OCI-LY1 (cell line): ENCODE results near the gene SFTPB.

Experiments
- H2AFZ ChIP-seq: fragments of 200-600 bp; sonication (generic), shearing (Covaris generic); 2 replicates; pipeline ENCODE4 v1.6.0; 2014; ENCODE audit warnings: antibody characterized with exemption, mild to moderate bottlenecking, low read length
- H3F3A ChIP-seq: fragments of 200-600 bp; sonication (generic), shearing (Covaris generic); 2 replicates; pipeline ENCODE4 v1.6.0; 2014; ENCODE audit warnings: mild to moderate bottlenecking, antibody characterized with exemption, low read length, moderate library complexity; ENCODE audit not compliant: insufficient read depth
- H3K27ac ChIP-seq: fragments of 200-600 bp; sonication (generic); 2 replicates; pipeline ENCODE4 v1.5.1; 2014; ENCODE audit warnings: low read length, mixed run types, mild to moderate bottlenecking, low read depth; ENCODE audit not compliant: poor library complexity, severe bottlenecking
- H3K27me3 ChIP-seq: fragments of 200-600 bp; sonication (generic); 2 replicates; pipeline ENCODE4 v1.6.0; 2014; ENCODE audit warnings: antibody characterized with exemption, mild to moderate bottlenecking, low read length, moderate library complexity; ENCODE audit not compliant: insufficient read depth
- H3K36me3 ChIP-seq: fragments of 200-600 bp; sonication (generic); 2 replicates; pipeline ENCODE4 v1.6.1; 2014; ENCODE audit warnings: mild to moderate bottlenecking, antibody characterized with exemption, low read length, moderate library complexity, mixed read lengths; ENCODE audit not compliant: insufficient read depth
- H3K4me1 ChIP-seq: fragments of 200-600 bp; sonication (generic); 2 replicates; pipeline ENCODE4 v1.5.1; 2014; ENCODE audit warnings: mild to moderate bottlenecking, low read length, moderate library complexity; ENCODE audit not compliant: insufficient read depth, severe bottlenecking
- H3K4me2 ChIP-seq: fragments of 200-600 bp; sonication (generic), shearing (Covaris generic); 2 replicates; pipeline ENCODE4 v1.6.1; 2014; ENCODE audit warnings: low read length
- H3K4me3 ChIP-seq: fragments of 200-600 bp; sonication (generic); 2 replicates; pipeline ENCODE4 v1.5.1; 2014; ENCODE audit warnings: low read length, low read depth, mild to moderate bottlenecking, mixed read lengths; ENCODE audit not compliant: poor library complexity, severe bottlenecking
- H3K79me2 ChIP-seq: fragments of 200-600 bp; shearing (Covaris generic); 2 replicates; pipeline ENCODE4 v1.6.1; 2016; ENCODE audit warnings: mixed run types, low read length, mixed read lengths; ENCODE audit not compliant: insufficient read depth
- H3K9ac ChIP-seq: fragments of 200-600 bp; sonication (generic), shearing (Covaris generic); 2 replicates; pipeline ENCODE4 v1.6.1; 2014; ENCODE audit warnings: mild to moderate bottlenecking, low read length, mixed read lengths
- H3K9me2 ChIP-seq: fragments of 200-600 bp; sonication (generic), shearing (Covaris generic); 2 replicates; pipeline ENCODE4 v1.6.1; 2014; ENCODE audit warnings: low read depth, mild to moderate bottlenecking, low read length, mixed read lengths
- H3K9me3 ChIP-seq: fragments of 200-600 bp; shearing (Covaris generic); 2 replicates; pipeline ENCODE4 v1.6.1; 2014; ENCODE audit warnings: low read length, mixed read lengths
- H4K20me1 ChIP-seq: fragments of 200-600 bp; sonication (generic), shearing (Covaris generic); 2 replicates; pipeline ENCODE4 v1.6.0; 2016; ENCODE audit warnings: mild to moderate bottlenecking, low read length; ENCODE audit not compliant: insufficient read depth
- EZH2 ChIP-seq: fragments of 200-600 bp; sonication (generic), shearing (Covaris generic); IDR thresholded peaks from 2 replicates; pipeline ENCODE4 v1.8.0; 2017; ENCODE audit warnings: borderline replicate concordance, mixed run types, mild to moderate bottlenecking, antibody characterized with exemption, low read length, moderate library complexity, mixed read lengths
- TF ChIP-seq, protein P1 (sequence below): fragments of 200-600 bp; sonication (generic), shearing (Covaris generic); IDR thresholded peaks from 2 replicates; pipeline ENCODE4 v1.5.1; 2017; ENCODE audit warnings: mild to moderate bottlenecking, antibody characterized with exemption, low read length, moderate library complexity, mixed read lengths

Gene SFTPB

GRCh38 chr2:85653996-85654395 is 14.0 kb downstream of the SFTPB start:
- no peaks in the 10 kb centered on the region for H3K9me2 ChIP-seq
- H3F3A ChIP-seq = no peaks in the 10 kb centered on the region
- H3K9me3 ChIP-seq = no peaks in the 10 kb centered on the region
- no peak overlapping the region for H3K4me3 ChIP-seq
- no peaks in the 10 kb centered on the region for H3K27me3 ChIP-seq
- no peaks in the 10 kb centered on the region for H4K20me1 ChIP-seq
- H3K4me1 ChIP-seq = no peaks in the 10 kb centered on the region
- H3K79me2 ChIP-seq = no peaks in the 10 kb centered on the region
- peaks cover 60% of the 10 kb centered on the region for H3K36me3 ChIP-seq
- no peak for TF ChIP-seq EZH2
- TF ChIP-seq, protein P1, sequence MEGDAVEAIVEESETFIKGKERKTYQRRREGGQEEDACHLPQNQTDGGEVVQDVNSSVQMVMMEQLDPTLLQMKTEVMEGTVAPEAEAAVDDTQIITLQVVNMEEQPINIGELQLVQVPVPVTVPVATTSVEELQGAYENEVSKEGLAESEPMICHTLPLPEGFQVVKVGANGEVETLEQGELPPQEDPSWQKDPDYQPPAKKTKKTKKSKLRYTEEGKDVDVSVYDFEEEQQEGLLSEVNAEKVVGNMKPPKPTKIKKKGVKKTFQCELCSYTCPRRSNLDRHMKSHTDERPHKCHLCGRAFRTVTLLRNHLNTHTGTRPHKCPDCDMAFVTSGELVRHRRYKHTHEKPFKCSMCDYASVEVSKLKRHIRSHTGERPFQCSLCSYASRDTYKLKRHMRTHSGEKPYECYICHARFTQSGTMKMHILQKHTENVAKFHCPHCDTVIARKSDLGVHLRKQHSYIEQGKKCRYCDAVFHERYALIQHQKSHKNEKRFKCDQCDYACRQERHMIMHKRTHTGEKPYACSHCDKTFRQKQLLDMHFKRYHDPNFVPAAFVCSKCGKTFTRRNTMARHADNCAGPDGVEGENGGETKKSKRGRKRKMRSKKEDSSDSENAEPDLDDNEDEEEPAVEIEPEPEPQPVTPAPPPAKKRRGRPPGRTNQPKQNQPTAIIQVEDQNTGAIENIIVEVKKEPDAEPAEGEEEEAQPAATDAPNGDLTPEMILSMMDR = no peak
- no peak overlapping the region for H3K4me2 ChIP-seq
- H3K27ac ChIP-seq = no peak overlapping the region
- H2AFZ ChIP-seq = no peak overlapping the region
- no peak overlapping the region for H3K9ac ChIP-seq

- H3K4me3 ChIP-seq = no peak overlapping the region
- no peaks in the 10 kb centered on the region for H3K9me2 ChIP-seq
- H3K79me2 ChIP-seq = no peaks in the 10 kb centered on the region
- no peak overlapping the region for H2AFZ ChIP-seq
- no peaks in the 10 kb centered on the region for H3K4me1 ChIP-seq
- no peak overlapping the region for H3K27ac ChIP-seq
- no peaks in the 10 kb centered on the region for H3K27me3 ChIP-seq
- H3F3A ChIP-seq = no peaks in the 10 kb centered on the region
- H4K20me1 ChIP-seq = no peaks in the 10 kb centered on the region
- no peak overlapping the region for H3K9ac ChIP-seq
- H3K4me2 ChIP-seq = no peak overlapping the region
- no peaks in the 10 kb centered on the region for H3K9me3 ChIP-seq
- no peak for TF ChIP-seq EZH2
- TF ChIP-seq, protein P1 = no peak
- H3K36me3 ChIP-seq = peaks cover 75% of the 10 kb centered on the region
Measured at GRCh38 chr2:85652056-85652455, 15.9 kb downstream of the SFTPB start.

DNA sequence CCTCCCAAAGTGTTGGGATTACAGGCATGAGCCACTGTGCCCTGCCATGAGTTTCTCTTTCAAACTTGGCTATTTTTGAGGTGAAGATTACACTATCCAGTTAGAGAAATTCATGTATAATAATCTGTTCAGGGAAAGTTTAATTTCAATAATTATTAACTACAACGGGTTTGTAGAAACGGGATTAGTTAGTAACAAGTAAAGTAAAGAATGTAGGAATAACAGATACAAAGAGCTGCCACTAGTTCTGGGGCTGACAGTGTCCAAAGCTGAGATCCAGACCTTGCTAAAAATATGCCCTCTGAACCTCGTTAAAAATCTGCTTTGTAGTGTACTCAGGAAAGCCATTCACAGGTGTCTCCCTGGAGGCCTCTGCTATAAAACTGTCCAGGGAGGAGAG is 16.9 kb downstream of the SFTPB start:
- no peaks in the 10 kb centered on the region for H3K9me2 ChIP-seq
- H3K9me3 ChIP-seq = no peaks in the 10 kb centered on the region
- no peaks in the 10 kb centered on the region for H3K27me3 ChIP-seq
- no peak overlapping the region for H3K4me2 ChIP-seq
- no peak overlapping the region for H3K4me3 ChIP-seq
- H3K79me2 ChIP-seq = no peaks in the 10 kb centered on the region
- H4K20me1 ChIP-seq = no peaks in the 10 kb centered on the region
- H3K27ac ChIP-seq = no peak overlapping the region
- H3K9ac ChIP-seq = no peak overlapping the region
- H2AFZ ChIP-seq = no peak overlapping the region
- TF ChIP-seq, protein P1 = no peak
- TF ChIP-seq EZH2 = no peak
- peaks cover 83% of the 10 kb centered on the region for H3K36me3 ChIP-seq
- no peaks in the 10 kb centered on the region for H3F3A ChIP-seq
- no peaks in the 10 kb centered on the region for H3K4me1 ChIP-seq
